Epithelial cell of proximal tubule (primary cell): ENCODE data around the gene ZMIZ1. TPM values are rescaled to one million over a fixed set of nuclear protein-coding genes. Genes with fewer than 3 reads are reported as not detected.

Experiments
- DNase-seq: peaks from one replicate; pipeline ENCODE4 v3.0.0-alpha.2; 2011; ENCODE audit warnings: low read depth
- H3K4me3 ChIP-seq: 2 replicates; pipeline ENCODE4 v1.5.1; 2011; ENCODE audit warnings: low read depth, mild to moderate bottlenecking, low read length
- CTCF ChIP-seq: conservative IDR thresholded peaks from 2 replicates; pipeline ENCODE4 v1.5.1; 2012; ENCODE audit warnings: low read depth, mild to moderate bottlenecking, low read length
- total RNA-seq: library from RNA; depleted of rRNA; stranded (reverse); fragments of >200 nt; gene quantifications from 2 replicates; pipeline ENCODE4 v1.2.3, GENCODE V29; 2015

The ZMIZ1 gene
- total RNA-seq, 1 donor from 2014 or later = 21.4 TPM

GRCh38 chr10:79350407-79351154 is 281.8 kb downstream of the ZMIZ1 start:
- TF ChIP-seq CTCF = no peak
- DNase-seq = no peak
- no peak overlapping the region for H3K4me3 ChIP-seq

- TF ChIP-seq CTCF = no peak
- H3K4me3 ChIP-seq = no peak overlapping the region
- DNase-seq = no peak
These were observed 282.6 kb downstream of the ZMIZ1 start for GRCh38 chr10:79351332-79351731.

GRCh38 chr10:79352035-79352877 is 283.5 kb downstream of the ZMIZ1 start:
- no peak for TF ChIP-seq CTCF
- H3K4me3 ChIP-seq = no peak overlapping the region
- DNase-seq = no peak

- no peak for TF ChIP-seq CTCF
These were observed 284.2 kb downstream of the ZMIZ1 start for GRCh38 chr10:79353000-79353406.

GRCh38 chr10:79353726-79354125 is 285.0 kb downstream of the ZMIZ1 start:
- TF ChIP-seq CTCF = no peak
- no peak overlapping the region for H3K4me3 ChIP-seq
- no peak for DNase-seq

More at GRCh38 chr10:79353000-79353406, 284.2 kb downstream of the ZMIZ1 start:
- no peak for DNase-seq
- H3K4me3 ChIP-seq = no peak overlapping the region

- TF ChIP-seq CTCF = no peak
- DNase-seq = no peak
- H3K4me3 ChIP-seq = no peak overlapping the region
These were observed 285.4 kb downstream of the ZMIZ1 start for GRCh38 chr10:79354141-79354540.
